K562 (cell line): ENCODE results near the gene LRRC15. TPM values are rescaled to one million over a fixed set of nuclear protein-coding genes. Genes with fewer than 3 reads are reported as not detected.

Experiments used
- ATAC-seq: fragments of 200-7000 bp; cut with Tn5 transposase; 3 replicates; pipeline ENCODE4 v1.9.1; 2020; ENCODE audit warnings: moderate library complexity
- BruUV-seq: library from RNA; stranded (reverse); fragments of 400-500 nt; replicated peaks from 2 replicates; lab custom pipeline; 2021; lab: Mats Ljungman, UMichigan
- CTCF ChIA-PET: fragments of 300-600 bp; formaldehyde crosslinking; extraction: SDS; loops from one replicate; lab custom pipeline; 2021; ENCODE audit warnings: low intra/inter-chr PET ratio; lab: Yijun Ruan, JAX
- POLR2A ChIA-PET: fragments of 300-600, 350-650 bp; sonication (Branson Sonifier 250); formaldehyde crosslinking; extraction: SDS; loops from one replicate; lab custom pipeline; 2021; ENCODE audit warnings: antibody characterized with exemption, inconsistent platforms; lab: Yijun Ruan, JAX
- DNase-seq, 4 experiments: peaks; one replicate each; pipeline versions ENCODE4 v3.0.0 to v3.0.0-alpha.2; 2011 to 2018; ENCODE audit warnings: low spot score in 3 of 4, mixed read lengths in 3 of 4; ENCODE audit errors: extremely low read depth in 1 of 4
- FAIRE-seq: peaks from 2 replicates; lab custom pipeline; 2011; peaks lifted over from hg19 to GRCh38; lab: Jason Lieb, UNC
- H2AFZ ChIP-seq: 2 replicates; pipeline ENCODE4 v1.6.0; 2011; ENCODE audit warnings: low read depth, low read length, control low read depth, inconsistent platforms
- H3K27ac ChIP-seq: fragments of 200-600 bp; 3 replicates; pipeline ENCODE4 v1.8.0; 2011; ENCODE audit warnings: low read depth, mild to moderate bottlenecking, control low read depth, inconsistent platforms, low read length, moderate library complexity, mixed read lengths; ENCODE audit errors: extremely low read depth
- H3K27me3 ChIP-seq, 2 experiments: fragments of 300-600 bp in 1 of 2; 2 replicates in 1 of 2; 3 replicates in 1 of 2; pipeline versions ENCODE4 v1.6.0 to v1.8.0; 2011; ENCODE audit warnings: inconsistent platforms in 2 of 2, low read length in 2 of 2, mild to moderate bottlenecking in 1 of 2, mixed read lengths in 1 of 2, moderate library complexity in 1 of 2; ENCODE audit not compliant: control insufficient read depth in 2 of 2, insufficient read depth in 2 of 2
- H3K36me3 ChIP-seq: fragments of 300-600 bp; 3 replicates; pipeline ENCODE4 v1.8.0; 2011; ENCODE audit warnings: mild to moderate bottlenecking, low read length, inconsistent platforms; ENCODE audit not compliant: control insufficient read depth, insufficient read depth
- H3K4me1 ChIP-seq, 2 experiments: fragments of 200-600 bp in 1 of 2; replicated peaks in 1 of 2; 2 replicates in 1 of 2; 3 replicates in 1 of 2; pipeline versions ENCODE4 v1.5.1 to v1.8.0; 2011; ENCODE audit warnings: inconsistent platforms in 2 of 2, low read length in 2 of 2, mild to moderate bottlenecking in 1 of 2, mixed read lengths in 1 of 2, moderate library complexity in 1 of 2; ENCODE audit not compliant: control insufficient read depth in 2 of 2, insufficient read depth in 2 of 2
- H3K4me2 ChIP-seq: 2 replicates; pipeline ENCODE4 v1.6.1; 2011; ENCODE audit warnings: low read length, control low read depth, inconsistent platforms, mixed read lengths; ENCODE audit not compliant: insufficient read depth
- H3K4me3 ChIP-seq: fragments of 200-600 bp; sonication (generic), shearing (Covaris generic); 2 replicates; pipeline ENCODE4 v1.5.1; 2016; ENCODE audit warnings: control low read depth, inconsistent platforms
- H3K79me2 ChIP-seq: fragments of 200-600 bp; 3 replicates; pipeline ENCODE4 v1.8.0; 2011; ENCODE audit warnings: low read length, inconsistent platforms; ENCODE audit not compliant: control insufficient read depth, insufficient read depth
- H3K9ac ChIP-seq, 2 experiments: 2 replicates each; pipeline versions ENCODE4 v1.6.0 to v1.6.1; 2011; ENCODE audit warnings: low read depth in 2 of 2, low read length in 2 of 2, control low read depth in 1 of 2, inconsistent platforms in 1 of 2, mild to moderate bottlenecking in 1 of 2, mixed read lengths in 1 of 2; ENCODE audit not compliant: insufficient read depth in 1 of 2
- H3K9me1 ChIP-seq: one replicate; pipeline ENCODE4 v1.6.0; 2011; ENCODE audit warnings: inconsistent platforms, mild to moderate bottlenecking, low read length, moderate library complexity; ENCODE audit not compliant: control insufficient read depth, insufficient read depth
- H3K9me3 ChIP-seq: replicated peaks from 2 replicates; pipeline ENCODE4 v1.5.1; 2011; ENCODE audit warnings: low read depth, low read length, inconsistent platforms; ENCODE audit not compliant: control insufficient read depth, insufficient read depth
- H4K20me1 ChIP-seq: replicated peaks from 2 replicates; pipeline ENCODE4 v1.6.1; 2011; ENCODE audit warnings: low read length, inconsistent platforms, mixed read lengths; ENCODE audit not compliant: control insufficient read depth, insufficient read depth
- HCFC1 ChIP-seq: IDR thresholded peaks from 2 replicates; pipeline ENCODE4 v1.6.1; 2012; ENCODE audit warnings: low read depth, low read length, improper control_type of control experiment
- HDAC8 ChIP-seq: fragments of 450-650 bp; IDR thresholded peaks from 2 replicates; pipeline ENCODE4 v1.6.1; 2016; ENCODE audit warnings: mild to moderate bottlenecking, missing genetic modification characterization, moderate library complexity, missing compliant biosample characterization
- HES1 ChIP-seq: fragments of 450-650 bp; IDR thresholded peaks from 2 replicates; pipeline ENCODE4 v1.6.1; 2016; ENCODE audit warnings: low read depth, mild to moderate bottlenecking, moderate library complexity
- HOXB6 ChIP-seq: fragments of 250-450 bp; sonication (Bioruptor Pico); IDR thresholded peaks from 2 replicates; pipeline ENCODE4 v1.5.1; 2022; ENCODE audit warnings: mild to moderate bottlenecking, borderline replicate concordance
- MTA1 ChIP-seq: fragments of 450-650 bp; IDR thresholded peaks from 2 replicates; pipeline ENCODE4 v1.6.1; 2017; ENCODE audit warnings: borderline replicate concordance
- RBM17 ChIP-seq: fragments of 200-400 bp; formaldehyde crosslinking; IDR thresholded peaks from 2 replicates; pipeline ENCODE4 v1.6.1; 2017; ENCODE audit warnings: low read depth, mild to moderate bottlenecking, low read length, borderline replicate concordance
- TAF9B ChIP-seq: fragments of 450-650 bp; IDR thresholded peaks from 2 replicates; pipeline ENCODE4 v1.6.1; 2018; ENCODE audit warnings: mild to moderate bottlenecking; ENCODE audit not compliant: partially characterized antibody
- YY1 ChIP-seq, 3 experiments: IDR thresholded peaks; 2 replicates each; pipeline ENCODE4 v1.6.1; 2011; ENCODE audit warnings: low read length in 2 of 3, mild to moderate bottlenecking in 2 of 3, moderate library complexity in 2 of 3, borderline replicate concordance in 1 of 3, control low read depth in 1 of 3, low read depth in 1 of 3; ENCODE audit not compliant: insufficient read depth in 3 of 3, insufficient replicate concordance in 2 of 3, control insufficient read depth in 1 of 3, insufficient read length in 1 of 3; ENCODE audit errors: extremely low read depth in 1 of 3
- ZBTB8A ChIP-seq: fragments of 450-650 bp; IDR thresholded peaks from 2 replicates; pipeline ENCODE4 v1.6.1; 2018; ENCODE audit warnings: mild to moderate bottlenecking, moderate library complexity; ENCODE audit not compliant: partially characterized antibody
- ZNF124 ChIP-seq: sonication (generic); formaldehyde crosslinking; IDR thresholded peaks from 2 replicates; pipeline ENCODE4 v1.8.1; 2022; ENCODE audit warnings: missing genetic modification reagents
- WGBS: fragments of 100-300 bp; shearing (Covaris generic); methylation state at CpG from one replicate; pipeline ENCODE4 v1.1.6; 2016; ENCODE audit warnings: low coverage, mixed read lengths; ENCODE audit not compliant: insufficient coverage; ENCODE audit errors: missing lambda C conversion rate; 5-methylcytosine and 5-hydroxymethylcytosine counted together
- in situ Hi-C: fragments of 300-500 bp; cut with MboI; formaldehyde crosslinking; loops from 4 replicates; pipeline ENCODE4 v1.15.0; 2018; ENCODE audit warnings: inconsistent platforms, mixed read lengths
- intact Hi-C: fragments of 100-400 bp; cut with micrococcal nuclease; formaldehyde crosslinking; loops from 2 replicates; pipeline ENCODE4 v1.14.2; 2022
- polyA plus RNA-seq, 8 experiments: library from polyadenylated mRNA; depleted of rRNA in 4 of 8; stranded (reverse) in 5 of 8; unstranded in 3 of 8; fragments of >200 nt; fragmentation: Nextera tagmentation in 2 of 8; fragmentation: Illumina TruSeq in 1 of 8; extraction: Ambion mirVana in 2 of 8; extraction: Trizol in 1 of 8; gene quantifications; 2 replicates each; pipeline versions ENCODE4 v1.2.1 to v1.2.3, GENCODE V29; 2011 to 2014; ENCODE audit warnings: inconsistent platforms in 1 of 8, missing spikeins in 1 of 8
- total RNA-seq, 7 experiments: library from RNA; depleted of rRNA in 6 of 7; stranded (reverse); fragments of >200 nt in 6 of 7; fragmentation: Illumina TruSeq in 2 of 7; extraction: Trizol in 2 of 7; gene quantifications; 2 replicates each; pipeline versions ENCODE4 v1.2.1 to v1.2.3, GENCODE V29; 2011 to 2021; ENCODE audit warnings: low replicate concordance in 1 of 7
- TF ChIP-seq, protein P1 (sequence below): fragments of 450-650 bp; IDR thresholded peaks from 2 replicates; pipeline ENCODE4 v1.6.1; 2017; ENCODE audit warnings: antibody characterized with exemption
- TF ChIP-seq, protein P2 (sequence below): fragments of 250-450 bp; sonication (Bioruptor Pico); IDR thresholded peaks from 2 replicates; pipeline ENCODE4 v1.5.0; 2021
- TF ChIP-seq, protein P3 (sequence below): IDR thresholded peaks from 2 replicates; pipeline ENCODE4 v1.6.1; 2011; ENCODE audit not compliant: insufficient read length; ENCODE audit errors: extremely low read depth

Gene LRRC15
- total and polyA plus RNA-seq, 9 of the 15 experiments (the other 6 are each of a cell fraction or from before 2014, with no cell fraction given), result not detected

- H3K4me2 ChIP-seq, result no peak overlapping the region
- H3K27ac ChIP-seq, result no peak overlapping the region
- H3K9me3 ChIP-seq, result no peaks in the 10 kb centered on the region
- no peak overlapping the region for H3K9ac ChIP-seq
- H3K27me3 ChIP-seq, result peaks cover 79 to 90% of the 10 kb centered on the region in 2 experiments
- POLR2A ChIA-PET, result interaction anchor here (0.6 to 1.4 kb wide), 3 partner anchors 10 to 31 kb away, joined by 3 to 10 read pairs (median 3); partner anchors contain the start of gene LRRC15
- in situ Hi-C loops, result no loop called here
- H3K36me3 ChIP-seq, result no peaks in the 10 kb centered on the region
- no peak overlapping the region for H3K4me3 ChIP-seq
- DNase-seq (no peak), FAIRE-seq (no peak), ATAC-seq (no peak)
- CTCF ChIA-PET, result no interaction called here
- no peak for TF ChIP-seq TAF9B
- no peak for TF ChIP-seq MTA1
- TF ChIP-seq HCFC1, result no peak
- no peak for TF ChIP-seq HES1
- TF ChIP-seq HDAC8 (tag), result no peak
- TF ChIP-seq, protein P1, sequence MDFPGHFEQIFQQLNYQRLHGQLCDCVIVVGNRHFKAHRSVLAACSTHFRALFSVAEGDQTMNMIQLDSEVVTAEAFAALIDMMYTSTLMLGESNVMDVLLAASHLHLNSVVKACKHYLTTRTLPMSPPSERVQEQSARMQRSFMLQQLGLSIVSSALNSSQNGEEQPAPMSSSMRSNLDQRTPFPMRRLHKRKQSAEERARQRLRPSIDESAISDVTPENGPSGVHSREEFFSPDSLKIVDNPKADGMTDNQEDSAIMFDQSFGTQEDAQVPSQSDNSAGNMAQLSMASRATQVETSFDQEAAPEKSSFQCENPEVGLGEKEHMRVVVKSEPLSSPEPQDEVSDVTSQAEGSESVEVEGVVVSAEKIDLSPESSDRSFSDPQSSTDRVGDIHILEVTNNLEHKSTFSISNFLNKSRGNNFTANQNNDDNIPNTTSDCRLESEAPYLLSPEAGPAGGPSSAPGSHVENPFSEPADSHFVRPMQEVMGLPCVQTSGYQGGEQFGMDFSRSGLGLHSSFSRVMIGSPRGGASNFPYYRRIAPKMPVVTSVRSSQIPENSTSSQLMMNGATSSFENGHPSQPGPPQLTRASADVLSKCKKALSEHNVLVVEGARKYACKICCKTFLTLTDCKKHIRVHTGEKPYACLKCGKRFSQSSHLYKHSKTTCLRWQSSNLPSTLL, result no peak
- no peak for TF ChIP-seq ZBTB8A
- no peak for TF ChIP-seq ZNF124 (CRISPR knock-in tag)
- TF ChIP-seq, protein P2, sequence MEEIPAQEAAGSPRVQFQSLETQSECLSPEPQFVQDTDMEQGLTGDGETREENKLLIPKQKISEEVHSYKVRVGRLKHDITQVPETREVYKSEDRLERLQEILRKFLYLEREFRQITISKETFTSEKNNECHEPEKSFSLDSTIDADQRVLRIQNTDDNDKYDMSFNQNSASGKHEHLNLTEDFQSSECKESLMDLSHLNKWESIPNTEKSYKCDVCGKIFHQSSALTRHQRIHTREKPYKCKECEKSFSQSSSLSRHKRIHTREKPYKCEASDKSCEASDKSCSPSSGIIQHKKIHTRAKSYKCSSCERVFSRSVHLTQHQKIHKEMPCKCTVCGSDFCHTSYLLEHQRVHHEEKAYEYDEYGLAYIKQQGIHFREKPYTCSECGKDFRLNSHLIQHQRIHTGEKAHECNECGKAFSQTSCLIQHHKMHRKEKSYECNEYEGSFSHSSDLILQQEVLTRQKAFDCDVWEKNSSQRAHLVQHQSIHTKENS (CRISPR knock-in tag), result no peak
- TF ChIP-seq YY1 (IDR thresholded peaks at IDR 0.05; ENCODE audit: borderline replicate concordance in 1 of 3, control insufficient read depth in 1 of 3, extremely low read depth in 1 of 3, insufficient read depth in 3 of 3, insufficient read length in 1 of 3, insufficient replicate concordance in 2 of 3, low read depth in 1 of 3, low read length in 2 of 3), result no peak
- TF ChIP-seq RBM17, result no peak
- TF ChIP-seq, protein P3, sequence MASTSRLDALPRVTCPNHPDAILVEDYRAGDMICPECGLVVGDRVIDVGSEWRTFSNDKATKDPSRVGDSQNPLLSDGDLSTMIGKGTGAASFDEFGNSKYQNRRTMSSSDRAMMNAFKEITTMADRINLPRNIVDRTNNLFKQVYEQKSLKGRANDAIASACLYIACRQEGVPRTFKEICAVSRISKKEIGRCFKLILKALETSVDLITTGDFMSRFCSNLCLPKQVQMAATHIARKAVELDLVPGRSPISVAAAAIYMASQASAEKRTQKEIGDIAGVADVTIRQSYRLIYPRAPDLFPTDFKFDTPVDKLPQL, result no peak
- no peak for TF ChIP-seq HOXB6
- no peaks in the 10 kb centered on the region for H3K9me1 ChIP-seq
- intact Hi-C loops, result no loop called here
- no peaks in the 10 kb centered on the region for H3K79me2 ChIP-seq
- BruUV-seq, result no TSS peak
- 9% methylated on average over 13 of the region's 18 CpGs for whole genome bisulfite sequencing
- H3K4me1 ChIP-seq, result no peaks in the 10 kb centered on the region
- H2AFZ ChIP-seq, result no peak overlapping the region
- H4K20me1 ChIP-seq, result peaks cover 5% of the 10 kb centered on the region; the same call in 1 of the 2 replicates
Measured at GRCh38 chr3:194360568-194360967, 9.0 kb downstream of the LRRC15 start.
